Measurements from ENCODE around the gene SNCG.

DNA sequence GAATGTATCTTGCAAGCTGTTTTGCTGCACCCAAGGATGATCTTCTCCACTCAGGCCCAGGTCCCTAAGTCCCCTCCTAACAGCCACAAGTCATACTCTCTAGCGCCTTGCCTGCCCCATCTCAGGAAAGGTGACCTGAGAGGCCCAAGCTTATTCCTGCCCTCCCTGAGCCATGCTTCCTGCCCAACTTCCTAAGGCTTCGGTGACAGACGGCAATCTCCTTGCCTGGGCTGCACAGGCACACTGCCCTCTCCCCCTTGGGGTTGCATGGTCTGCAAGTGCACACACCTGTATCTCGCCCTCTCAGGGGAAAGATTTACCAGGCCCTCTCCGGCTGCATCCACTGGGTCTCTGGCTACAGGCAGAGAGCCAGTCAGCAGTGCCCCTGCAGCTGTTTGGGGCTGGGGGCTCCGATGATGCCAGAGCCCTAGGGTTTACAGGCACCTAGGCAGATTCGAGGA lies 9.1 kb downstream of the SNCG start:
- no peak for TF ChIP-seq EZH2 (IDR thresholded peaks at IDR 0.05)
- TF ChIP-seq POLR2AphosphoS5 (IDR thresholded peaks at IDR 0.05; ENCODE audit: borderline replicate concordance, low read depth, low read length): no peak
- TF ChIP-seq FOXP2 (optimal IDR thresholded peaks at IDR 0.05; ENCODE audit: control extremely low read depth, extremely low read length, insufficient read depth): no peak
